Left lung (tissue), 10 donors: Measurements from ENCODE around the gene SUSD2. TPM values are rescaled to one million over a fixed set of nuclear protein-coding genes. Genes with fewer than 3 reads are reported as not detected.

Source experiments
- ATAC-seq: fragments of 200-7000 bp; cut with Tn5 transposase; one replicate; pipeline ENCODE4 v1.9.1; 2020; ENCODE audit warnings: moderate library complexity
- DNase-seq, 4 donors: peaks; one replicate each; pipeline ENCODE4 v3.0.0-alpha.2; 2013 to 2020
- H3K27ac ChIP-seq, 2 donors: fragments of 200-600 bp; sonication (generic) in 1 of 2; one replicate each; pipeline versions ENCODE4 v1.5.0 to v1.8.0; 2020 to 2021
- H3K27me3 ChIP-seq, 2 donors: fragments of 200-600 bp; sonication (generic) in 1 of 2; one replicate each; pipeline versions ENCODE4 v1.5.0 to v1.8.0; 2020 to 2021
- H3K36me3 ChIP-seq, 2 donors: fragments of 200-600 bp; sonication (generic) in 1 of 2; one replicate each; pipeline versions ENCODE4 v1.5.0 to v1.8.0; 2020 to 2021
- H3K4me1 ChIP-seq, 2 donors: fragments of 200-600 bp; one replicate each; pipeline ENCODE4 v1.8.0; 2021
- H3K4me3 ChIP-seq, 2 donors: fragments of 200-600 bp; sonication (generic) in 1 of 2; one replicate each; pipeline versions ENCODE4 v1.5.0 to v1.8.0; 2020 to 2021; ENCODE audit warnings: mild to moderate bottlenecking in 1 of 2
- H3K9me3 ChIP-seq, 2 donors: fragments of 200-600 bp; sonication (generic) in 1 of 2; one replicate each; pipeline versions ENCODE4 v1.5.0 to v1.8.0; 2020 to 2021
- intact Hi-C, 2 donors: fragments of 100-400 bp; cut with DNase I; formaldehyde crosslinking; loops; one replicate each; pipeline versions ENCODE4 v1.11.2 to v1.14.2; 2022
- polyA plus RNA-seq, 6 donors: library from polyadenylated mRNA; unstranded; fragments of 120-200 nt; gene quantifications; one replicate each; pipeline ENCODE4 v1.2.1, GENCODE V29; 2013; ENCODE audit not compliant: insufficient read length in 6 of 6
- total RNA-seq, 2 donors: library from RNA; stranded (reverse); fragmentation: NEBNext Ultra II Directional; extraction: Animal tissue kit (Norgen Biotek cat#: 25700); gene quantifications; one replicate each; pipeline ENCODE4 v1.2.1, GENCODE V29; 2021
- TF ChIP-seq, protein P1 (sequence below), 2 donors: fragments of 200-600 bp; sonication (generic) in 1 of 2; IDR thresholded peaks; one replicate each; pipeline versions ENCODE4 v1.5.0 to v1.8.0; 2021; ENCODE audit warnings: antibody characterized with exemption in 2 of 2
- donor health status: DM: no; HTN: yes; CAD: no.
- donor health status: DM: no; HTN: no; CAD: no.

The SUSD2 gene
- total and polyA plus RNA-seq, 8 donors, result 8.2 to 374 (median 17.0) TPM

DNA sequence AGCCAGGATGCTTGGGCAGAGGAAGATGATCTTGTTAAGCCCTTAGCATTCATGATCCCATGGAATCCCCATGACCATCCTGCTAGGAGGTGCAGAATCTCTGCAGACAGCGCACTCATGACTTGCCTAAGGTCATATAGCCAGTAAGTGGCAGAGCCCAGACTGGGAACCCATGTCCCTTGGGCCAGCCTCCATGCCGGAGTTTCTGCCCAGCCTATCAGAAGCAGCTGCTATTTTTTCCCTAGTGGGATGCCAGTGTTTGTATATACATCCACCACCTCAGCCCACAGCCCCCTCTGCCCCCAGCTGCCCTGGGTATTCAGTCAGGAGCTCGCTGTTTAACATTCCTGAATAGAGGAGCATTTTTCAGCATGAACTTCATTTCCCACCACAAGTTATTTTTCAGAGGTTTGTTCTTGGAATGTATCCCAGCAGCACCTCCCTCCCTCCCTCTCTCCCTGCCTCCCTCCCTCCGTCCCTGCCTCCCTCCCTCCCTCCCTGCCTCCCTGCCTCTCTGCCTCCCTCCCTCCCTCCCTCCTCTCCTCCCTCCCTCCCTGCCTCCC, 34.4 kb upstream of the SUSD2 start:
- peak; percentile 36 for ATAC-seq
- intact Hi-C loops, result no loop called here
- peak in 3 of 4 donors; percentile 60 to 86 (median 77) for DNase-seq

DNA sequence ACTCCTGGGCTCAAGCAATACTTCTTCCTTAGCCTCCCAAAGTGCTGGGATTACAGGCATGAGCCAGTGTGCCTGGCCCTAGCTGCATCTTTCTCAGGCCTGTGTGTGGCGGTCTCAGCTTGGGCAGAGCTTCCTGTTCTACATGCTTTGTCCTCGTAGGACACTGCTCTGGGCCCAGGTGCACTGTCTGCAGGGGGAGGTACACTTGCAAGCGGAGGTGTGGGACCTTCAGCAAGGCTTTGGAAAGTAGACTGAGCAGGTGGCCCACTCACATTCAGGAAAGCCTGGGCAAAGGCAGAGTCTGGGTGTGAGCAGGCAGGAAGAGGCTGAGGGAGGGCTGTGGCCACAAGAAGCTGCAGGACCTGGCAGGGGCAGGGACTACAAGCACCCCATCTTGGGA, 33.6 kb upstream of the SUSD2 start:
- peaks cover 50 to 61% of the 10 kb centered on the region in 2 donors for H3K4me1 ChIP-seq

More for the DNA sequence above, 34.4 kb upstream of the SUSD2 start:
- peaks cover 0 to 16% of the 10 kb centered on the region in 2 donors for H3K36me3 ChIP-seq
- no peaks in the 10 kb centered on the region for H3K27me3 ChIP-seq
- H3K27ac ChIP-seq, result peak overlapping the region; percentile 87 to 94
- no peaks in the 10 kb centered on the region for H3K9me3 ChIP-seq
- TF ChIP-seq, protein P1, sequence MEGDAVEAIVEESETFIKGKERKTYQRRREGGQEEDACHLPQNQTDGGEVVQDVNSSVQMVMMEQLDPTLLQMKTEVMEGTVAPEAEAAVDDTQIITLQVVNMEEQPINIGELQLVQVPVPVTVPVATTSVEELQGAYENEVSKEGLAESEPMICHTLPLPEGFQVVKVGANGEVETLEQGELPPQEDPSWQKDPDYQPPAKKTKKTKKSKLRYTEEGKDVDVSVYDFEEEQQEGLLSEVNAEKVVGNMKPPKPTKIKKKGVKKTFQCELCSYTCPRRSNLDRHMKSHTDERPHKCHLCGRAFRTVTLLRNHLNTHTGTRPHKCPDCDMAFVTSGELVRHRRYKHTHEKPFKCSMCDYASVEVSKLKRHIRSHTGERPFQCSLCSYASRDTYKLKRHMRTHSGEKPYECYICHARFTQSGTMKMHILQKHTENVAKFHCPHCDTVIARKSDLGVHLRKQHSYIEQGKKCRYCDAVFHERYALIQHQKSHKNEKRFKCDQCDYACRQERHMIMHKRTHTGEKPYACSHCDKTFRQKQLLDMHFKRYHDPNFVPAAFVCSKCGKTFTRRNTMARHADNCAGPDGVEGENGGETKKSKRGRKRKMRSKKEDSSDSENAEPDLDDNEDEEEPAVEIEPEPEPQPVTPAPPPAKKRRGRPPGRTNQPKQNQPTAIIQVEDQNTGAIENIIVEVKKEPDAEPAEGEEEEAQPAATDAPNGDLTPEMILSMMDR (IDR thresholded peaks at IDR 0.05), result no peak
- H3K4me1 ChIP-seq, result peaks cover 49 to 60% of the 10 kb centered on the region in 2 donors
- no peak overlapping the region for H3K4me3 ChIP-seq

DNA sequence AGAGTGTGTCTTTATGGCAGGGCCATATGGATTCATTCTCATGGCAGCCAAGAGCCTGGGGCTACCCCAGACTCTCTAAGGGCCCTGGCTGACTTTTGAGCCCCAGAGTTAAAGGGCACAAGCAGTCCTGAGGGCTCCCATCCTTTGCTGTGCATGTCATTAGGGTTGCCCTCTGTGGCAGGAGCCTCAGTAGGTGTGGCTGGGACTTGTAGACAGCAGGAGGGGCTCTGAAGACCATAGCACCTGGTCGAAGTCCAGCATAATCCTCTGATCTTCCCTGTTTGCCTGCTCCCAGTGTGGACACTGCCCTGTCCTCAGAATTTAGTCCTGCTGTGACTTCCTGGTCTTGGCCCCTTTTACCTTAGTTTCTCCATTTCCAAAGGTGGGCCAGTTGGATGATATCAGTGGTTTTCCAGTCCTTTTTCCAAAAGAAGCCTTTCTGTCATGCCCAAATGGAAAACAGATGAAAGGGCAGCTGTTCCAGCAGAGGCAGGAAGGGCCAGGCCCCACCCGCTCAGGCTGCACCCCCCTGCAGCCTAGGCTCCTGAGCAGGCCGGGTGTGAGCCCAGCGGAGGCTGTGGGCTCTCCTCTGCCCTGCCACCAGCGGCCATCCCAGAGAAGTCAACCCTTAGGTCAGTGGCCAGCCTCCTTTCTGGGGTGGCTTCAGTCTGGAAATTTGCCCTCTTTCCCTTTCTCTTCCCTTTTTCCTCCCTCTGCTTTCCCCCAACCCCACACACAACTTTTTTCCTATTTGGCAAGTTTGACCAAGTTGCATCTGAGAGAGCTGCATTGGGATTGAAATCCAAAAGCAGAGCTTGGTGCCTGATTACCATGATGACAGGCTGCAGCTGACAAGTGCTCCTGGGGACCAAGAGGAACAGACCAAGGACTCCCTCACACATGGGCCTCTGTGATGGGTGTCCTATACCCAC, 32.8 kb upstream of the SUSD2 start:
- Histone ChIP-seq H3K27ac (peak overlapping the region; percentile 70 to 85), H3K27me3 (no peaks in the 10 kb centered on the region), H3K36me3 (peaks cover 0 to 16% of the 10 kb centered on the region in 2 donors), H3K9me3 (no peaks in the 10 kb centered on the region), H3K4me1 (peaks cover 58 to 67% of the 10 kb centered on the region in 2 donors), H3K4me3 (no peak overlapping the region)
- no peak for ATAC-seq
- TF ChIP-seq, protein P1 (IDR thresholded peaks at IDR 0.05), result no peak
- DNase-seq, result no peak
- intact Hi-C loops, result no loop called here

More for the DNA sequence above, 33.6 kb upstream of the SUSD2 start:
- H3K27ac ChIP-seq, result peak overlapping the region; percentile 70 to 85
- H3K4me3 ChIP-seq, result no peak overlapping the region
- ATAC-seq (no peak), DNase-seq (no peak)
- TF ChIP-seq, protein P1 (IDR thresholded peaks at IDR 0.05), result no peak
- H3K27me3 ChIP-seq, result no peaks in the 10 kb centered on the region
- H3K9me3 ChIP-seq, result no peaks in the 10 kb centered on the region
- H3K36me3 ChIP-seq, result peaks cover 0 to 16% of the 10 kb centered on the region in 2 donors
- intact Hi-C loops, result no loop called here

DNA sequence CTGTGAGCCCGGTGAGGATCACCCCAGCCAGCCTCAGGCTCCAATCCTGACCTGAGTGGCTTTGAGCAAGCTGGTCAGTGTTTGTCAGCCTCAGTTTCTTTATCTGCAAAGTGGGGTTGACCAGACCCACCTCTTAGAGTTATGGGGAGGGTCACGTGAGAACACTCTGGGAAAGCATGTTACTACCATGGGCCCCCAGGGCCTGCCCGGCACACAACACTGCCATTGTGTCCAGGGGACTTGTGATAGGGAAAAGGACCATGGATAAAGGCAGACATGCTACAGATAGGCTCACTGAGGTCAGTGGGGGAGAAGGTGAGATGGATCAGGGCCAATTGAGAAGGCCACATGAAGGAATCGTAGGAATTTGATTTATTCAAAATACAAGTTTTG, 32.1 kb upstream of the SUSD2 start:
- TF ChIP-seq, protein P1 (IDR thresholded peaks at IDR 0.05), result no peak

DNA sequence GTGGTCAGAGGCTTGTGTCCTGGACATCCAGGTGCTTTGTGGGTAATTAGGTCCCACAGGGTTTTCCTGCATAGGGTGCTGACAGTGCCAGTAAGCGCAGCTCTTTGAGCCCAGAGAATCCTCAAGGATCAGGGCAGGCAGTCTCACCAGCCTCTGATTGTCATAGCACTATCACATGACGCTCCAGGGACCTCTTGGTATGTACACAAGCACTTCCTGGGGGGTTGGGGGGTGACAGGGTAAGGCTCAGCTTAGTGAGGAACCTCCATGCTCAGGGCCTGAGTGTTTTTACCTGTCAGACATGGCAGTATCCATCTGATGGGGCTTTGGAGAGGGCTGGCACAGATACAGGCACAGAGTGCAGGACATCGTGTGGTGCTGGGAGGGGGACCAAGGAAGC, 27.9 kb upstream of the SUSD2 start:
- H3K27ac ChIP-seq, result peak overlapping the region; percentile 2 to 91
- H3K36me3 ChIP-seq, result peaks cover 0 to 14% of the 10 kb centered on the region in 2 donors
- H3K9me3 ChIP-seq, result no peaks in the 10 kb centered on the region
- ATAC-seq (no peak), DNase-seq (no peak)
- intact Hi-C loops, result no loop called here
- TF ChIP-seq, protein P1 (IDR thresholded peaks at IDR 0.05), result no peak
- H3K27me3 ChIP-seq, result no peaks in the 10 kb centered on the region
- peaks cover 38 to 64% of the 10 kb centered on the region in 2 donors for H3K4me1 ChIP-seq
- no peak overlapping the region for H3K4me3 ChIP-seq

More for the DNA sequence above, 32.1 kb upstream of the SUSD2 start:
- Histone ChIP-seq H3K4me3 (no peak overlapping the region), H3K4me1 (peaks cover 55 to 68% of the 10 kb centered on the region in 2 donors), H3K36me3 (peaks cover 0 to 16% of the 10 kb centered on the region in 2 donors), H3K27me3 (no peaks in the 10 kb centered on the region), H3K27ac (no peak overlapping the region), H3K9me3 (no peaks in the 10 kb centered on the region)
- no peak for DNase-seq
- ATAC-seq, result no peak
- intact Hi-C loops, result no loop called here
